Epithelial cell of proximal tubule (primary cell): ENCODE results near the gene MYO6. TPM values are rescaled to one million over a fixed set of nuclear protein-coding genes. Genes with fewer than 3 reads are reported as not detected.

Experiments used
- DNase-seq: peaks from one replicate; pipeline ENCODE4 v3.0.0-alpha.2; 2011; ENCODE audit warnings: low read depth
- H3K4me3 ChIP-seq: 2 replicates; pipeline ENCODE4 v1.5.1; 2011; ENCODE audit warnings: low read depth, mild to moderate bottlenecking, low read length
- CTCF ChIP-seq: conservative IDR thresholded peaks from 2 replicates; pipeline ENCODE4 v1.5.1; 2012; ENCODE audit warnings: low read depth, mild to moderate bottlenecking, low read length
- total RNA-seq: library from RNA; depleted of rRNA; stranded (reverse); fragments of >200 nt; gene quantifications from 2 replicates; pipeline ENCODE4 v1.2.3, GENCODE V29; 2015

MYO6 gene
- total RNA-seq, 1 donor from 2014 or later = 50.7 TPM

- no peak overlapping the region for H3K4me3 ChIP-seq
- TF ChIP-seq CTCF = no peak
- no peak for DNase-seq
Observed at GRCh38 chr6:75762063-75762462, 13.0 kb downstream of the MYO6 start.

- no peak for DNase-seq
Observed at GRCh38 chr6:75766387-75766786, 17.3 kb downstream of the MYO6 start.

GRCh38 chr6:75770844-75771243 lies 21.8 kb downstream of the MYO6 start:
- DNase-seq = no peak
- H3K4me3 ChIP-seq = no peak overlapping the region
- TF ChIP-seq CTCF = no peak

More at GRCh38 chr6:75766387-75766786, 17.3 kb downstream of the MYO6 start:
- no peak overlapping the region for H3K4me3 ChIP-seq
- TF ChIP-seq CTCF = no peak

GRCh38 chr6:75775219-75775618 lies 26.2 kb downstream of the MYO6 start:
- no peak for DNase-seq
- no peak overlapping the region for H3K4me3 ChIP-seq
- TF ChIP-seq CTCF = no peak

- H3K4me3 ChIP-seq = no peak overlapping the region
- TF ChIP-seq CTCF = no peak
- DNase-seq = no peak
Observed at GRCh38 chr6:75776461-75776860, 27.4 kb downstream of the MYO6 start.

- TF ChIP-seq CTCF = no peak
- H3K4me3 ChIP-seq = no peak overlapping the region
- no peak for DNase-seq
Observed at GRCh38 chr6:75778757-75779156, 29.7 kb downstream of the MYO6 start.

GRCh38 chr6:75786152-75786551 lies 37.1 kb downstream of the MYO6 start:
- no peak for TF ChIP-seq CTCF
- no peak for DNase-seq
- H3K4me3 ChIP-seq = no peak overlapping the region
